ENCODE results near the gene RPTOR. TPM values are rescaled to one million over a fixed set of nuclear protein-coding genes. Genes with fewer than 3 reads are reported as not detected.
A peak's percentile ranks its signal among the peaks of the same experiment; 100 is the strongest.

The RPTOR gene
- total RNA-seq, 2 experiments from 2014 or later = 48.1 to 87.8 TPM

- ChIA-PET CTCF (ENCODE audit: unreplicated experiment) (no interaction called here), POLR2A (interaction anchor here (0.7 kb wide), 1 partner anchor 9 kb away, joined by 7 read pairs; no protein-coding TSS in a partner anchor)
- BruUV-seq (replicated peaks) = no TSS peak
- no peak overlapping the region for H2AFZ ChIP-seq (ENCODE audit: low read length)
- DNase-seq (ENCODE audit: low spot score) = no peak
- H3K9me2 ChIP-seq (ENCODE audit: insufficient read depth, low read length) = no peaks in the 10 kb centered on the region
- intact Hi-C loops (cut with micrococcal nuclease; ENCODE audit: unreplicated experiment) = no loop called here
- TF ChIP-seq CTCF (conservative IDR thresholded peaks at IDR 0.05; ENCODE audit: low read length) = no peak
- no peak for TF ChIP-seq EZH2phosphoT487 (IDR thresholded peaks at IDR 0.05; ENCODE audit: borderline replicate concordance, low read depth, low read length)
- H3K36me3 ChIP-seq (ENCODE audit: insufficient read depth, low read length) = peaks cover 6% of the 10 kb centered on the region
- H3K4me3 ChIP-seq (ENCODE audit: low read depth, low read length, poor library complexity, severe bottlenecking) = no peak overlapping the region
- peaks cover 93% of the 10 kb centered on the region for H3K79me2 ChIP-seq (ENCODE audit: insufficient read depth, low read depth, low read length)
- H3K27ac ChIP-seq (ENCODE audit: low read depth, low read length, poor library complexity, severe bottlenecking) = no peak overlapping the region
- no peaks in the 10 kb centered on the region for H3K9me3 ChIP-seq (ENCODE audit: low read length)
- H3K4me2 ChIP-seq (ENCODE audit: low read length) = no peak overlapping the region
- peaks cover 34% of the 10 kb centered on the region for H3K4me1 ChIP-seq (ENCODE audit: insufficient read depth, low read length, poor library complexity, severe bottlenecking)
- peaks cover 25% of the 10 kb centered on the region for H4K20me1 ChIP-seq (ENCODE audit: insufficient read depth, low read length)
Measured at GRCh38 chr17:80611816-80612215, 67.2 kb downstream of the RPTOR start.

DNA sequence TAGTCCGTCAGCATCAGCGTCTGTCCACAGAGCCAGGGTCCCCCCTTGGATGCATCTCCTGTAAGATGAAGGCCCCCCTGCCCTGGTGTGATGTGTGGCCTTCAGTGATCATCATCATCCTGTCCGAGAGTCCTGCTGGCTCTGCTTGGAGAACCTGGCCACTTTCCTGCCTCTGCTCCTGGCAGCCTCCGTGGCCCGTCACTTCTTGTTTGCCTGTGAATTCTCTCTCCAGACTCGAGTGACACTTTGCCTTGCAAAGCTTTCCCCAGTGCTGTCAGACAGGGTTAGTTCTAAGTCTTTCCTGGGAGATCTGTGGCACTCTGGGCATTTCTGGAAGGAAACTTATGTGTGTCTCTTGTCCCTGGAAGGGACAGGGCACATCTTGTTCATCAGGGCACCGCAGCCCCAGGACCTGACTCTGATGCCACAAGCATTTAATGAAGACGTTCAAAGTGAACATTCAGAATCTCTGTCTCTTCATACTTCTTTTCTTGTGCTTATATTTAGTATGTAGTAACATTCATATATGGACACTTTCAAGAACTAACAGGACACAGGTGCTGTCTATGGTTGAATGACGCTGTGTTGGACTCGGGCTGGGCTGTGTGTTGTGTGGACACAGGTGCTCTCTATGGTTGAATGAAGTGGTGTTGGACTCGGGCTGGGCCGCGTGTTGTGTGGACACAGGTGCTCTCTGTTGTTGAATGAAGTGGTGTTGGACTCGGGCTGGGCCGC is 68.5 kb downstream of the RPTOR start:
- no peaks in the 10 kb centered on the region for H3K9me2 ChIP-seq (ENCODE audit: insufficient read depth, low read length)
- no peaks in the 10 kb centered on the region for H3K9me3 ChIP-seq (ENCODE audit: low read length)
- H3K4me1 ChIP-seq (ENCODE audit: insufficient read depth, low read length, poor library complexity, severe bottlenecking) = peaks cover 29% of the 10 kb centered on the region
- H4K20me1 ChIP-seq (ENCODE audit: insufficient read depth, low read length) = peaks cover 21% of the 10 kb centered on the region
- ChIA-PET CTCF (ENCODE audit: unreplicated experiment) (no interaction called here), POLR2A (no interaction called here)
- H3K27ac ChIP-seq (ENCODE audit: low read depth, low read length, poor library complexity, severe bottlenecking) = peak overlapping the region; percentile 7
- no TSS peak for BruUV-seq (replicated peaks)
- TF ChIP-seq CTCF (conservative IDR thresholded peaks at IDR 0.05; ENCODE audit: low read length) (no peak), EZH2phosphoT487 (IDR thresholded peaks at IDR 0.05; ENCODE audit: borderline replicate concordance, low read depth, low read length) (no peak)
- peaks cover 6% of the 10 kb centered on the region for H3K36me3 ChIP-seq (ENCODE audit: insufficient read depth, low read length)
- H2AFZ ChIP-seq (ENCODE audit: low read length) = no peak overlapping the region
- H3K4me3 ChIP-seq (ENCODE audit: low read depth, low read length, poor library complexity, severe bottlenecking) = no peak overlapping the region
- DNase-seq (ENCODE audit: low spot score) = peak; percentile 58
- H3K79me2 ChIP-seq (ENCODE audit: insufficient read depth, low read depth, low read length) = peaks cover 80% of the 10 kb centered on the region
- H3K4me2 ChIP-seq (ENCODE audit: low read length) = peak overlapping the region; percentile 41; the same call in 1 of the 2 replicates
- intact Hi-C loops (cut with micrococcal nuclease; ENCODE audit: unreplicated experiment) = no loop called here

- H3K79me2 ChIP-seq (ENCODE audit: insufficient read depth, low read depth, low read length) = peaks cover 80% of the 10 kb centered on the region
Measured at GRCh38 chr17:80613732-80614071, 69.1 kb downstream of the RPTOR start.

More at GRCh38 chr17:80613732-80614071, 69.1 kb downstream of the RPTOR start:
- Histone ChIP-seq H3K27ac (ENCODE audit: low read depth, low read length, poor library complexity, severe bottlenecking) (no peak overlapping the region), H4K20me1 (ENCODE audit: insufficient read depth, low read length) (peaks cover 21% of the 10 kb centered on the region), H2AFZ (ENCODE audit: low read length) (no peak overlapping the region), H3K36me3 (ENCODE audit: insufficient read depth, low read length) (peaks cover 6% of the 10 kb centered on the region), H3K9me2 (ENCODE audit: insufficient read depth, low read length) (no peaks in the 10 kb centered on the region), H3K4me1 (ENCODE audit: insufficient read depth, low read length, poor library complexity, severe bottlenecking) (peaks cover 29% of the 10 kb centered on the region), H3K4me2 (ENCODE audit: low read length) (no peak overlapping the region), H3K4me3 (ENCODE audit: low read depth, low read length, poor library complexity, severe bottlenecking) (no peak overlapping the region), H3K9me3 (ENCODE audit: low read length) (no peaks in the 10 kb centered on the region)
- CTCF ChIA-PET (ENCODE audit: unreplicated experiment) = no interaction called here
- no peak for DNase-seq (ENCODE audit: low spot score)
- no peak for TF ChIP-seq EZH2phosphoT487 (IDR thresholded peaks at IDR 0.05; ENCODE audit: borderline replicate concordance, low read depth, low read length)
- TF ChIP-seq CTCF (conservative IDR thresholded peaks at IDR 0.05; ENCODE audit: low read length) = no peak
- intact Hi-C loops (cut with micrococcal nuclease; ENCODE audit: unreplicated experiment) = no loop called here
- no TSS peak for BruUV-seq (replicated peaks)
- POLR2A ChIA-PET = interaction anchor here (0.9 kb wide), 1 partner anchor 16 kb away, joined by 3 read pairs; no protein-coding TSS in a partner anchor

Data from OCI-LY7 (cell line).